HG03135 (cell line): ENCODE data around the gene SLC8A1.

Source experiments
- ATAC-seq: cut with Tn5 transposase; IDR thresholded peaks from one replicate; pipeline ENCODE4 v1.9.1; 2021; ENCODE audit warnings: mild to moderate bottlenecking, moderate library complexity; ENCODE audit not compliant: unreplicated experiment

Gene SLC8A1

GRCh38 chr2:40166006-40166405 lies 285.9 kb downstream of the SLC8A1 start:
- ATAC-seq, result no peak

- ATAC-seq, result no peak
Measured at GRCh38 chr2:40165509-40165844, 286.4 kb downstream of the SLC8A1 start.

- no peak for ATAC-seq
Measured at GRCh38 chr2:40164736-40165508, 287.0 kb downstream of the SLC8A1 start.

GRCh38 chr2:40161986-40162385 lies 289.9 kb downstream of the SLC8A1 start:
- ATAC-seq, result no peak

- no peak for ATAC-seq
Measured at GRCh38 chr2:40160751-40161218, 291.1 kb downstream of the SLC8A1 start.

- ATAC-seq, result no peak
Measured at GRCh38 chr2:40159333-40159732, 292.6 kb downstream of the SLC8A1 start.

GRCh38 chr2:40158781-40159180 lies 293.1 kb downstream of the SLC8A1 start:
- ATAC-seq, result no peak

GRCh38 chr2:40155728-40156127 lies 296.2 kb downstream of the SLC8A1 start:
- ATAC-seq, result no peak

GRCh38 chr2:40150266-40150665 lies 301.6 kb downstream of the SLC8A1 start:
- no peak for ATAC-seq

- no peak for ATAC-seq
Measured at GRCh38 chr2:40148334-40148733, 303.6 kb downstream of the SLC8A1 start.

GRCh38 chr2:40147360-40147759 lies 304.5 kb downstream of the SLC8A1 start:
- ATAC-seq, result no peak

GRCh38 chr2:40144022-40144421 lies 307.9 kb downstream of the SLC8A1 start:
- no peak for ATAC-seq

- no peak for ATAC-seq
Measured at GRCh38 chr2:40138314-40138713, 313.6 kb downstream of the SLC8A1 start.

GRCh38 chr2:40131081-40131704 lies 320.7 kb downstream of the SLC8A1 start:
- no peak for ATAC-seq

- ATAC-seq, result no peak
Measured at GRCh38 chr2:40130251-40130994, 321.5 kb downstream of the SLC8A1 start.

GRCh38 chr2:40129725-40130124 lies 322.2 kb downstream of the SLC8A1 start:
- ATAC-seq, result no peak

GRCh38 chr2:40128796-40129195 lies 323.1 kb downstream of the SLC8A1 start:
- ATAC-seq, result no peak

- no peak for ATAC-seq
Measured at GRCh38 chr2:40127890-40128557, 323.9 kb downstream of the SLC8A1 start.

GRCh38 chr2:40127146-40127545 lies 324.7 kb downstream of the SLC8A1 start:
- ATAC-seq, result no peak

GRCh38 chr2:40126006-40126405 lies 325.9 kb downstream of the SLC8A1 start:
- no peak for ATAC-seq

- no peak for ATAC-seq
Measured at GRCh38 chr2:40123746-40124145, 328.1 kb downstream of the SLC8A1 start.
